AG04450 (cell line): ENCODE data around the gene PRKD1. TPM values are rescaled to one million over a fixed set of nuclear protein-coding genes. Genes with fewer than 3 reads are reported as not detected.

ENCODE experiments used
- CTCF ChIA-PET: fragments of 300-600, 350-600 bp; formaldehyde crosslinking; extraction: SDS; loops from one replicate; lab custom pipeline; 2022; ENCODE audit warnings: antibody characterized with exemption, inconsistent platforms; lab: Charles Lee
- POLR2A ChIA-PET: fragments of 350-600 bp; formaldehyde crosslinking; extraction: SDS; loops from one replicate; lab custom pipeline; 2021; ENCODE audit warnings: antibody characterized with exemption, inconsistent platforms; lab: Yijun Ruan, JAX
- DNase-seq: peaks from one replicate; pipeline ENCODE4 v3.0.0-alpha.2; 2011; ENCODE audit warnings: low read depth, low spot score
- H3K27ac ChIP-seq: one replicate; pipeline ENCODE4 v1.5.1; 2012; ENCODE audit warnings: low read depth, low read length, control low read depth
- H3K27me3 ChIP-seq: one replicate; pipeline ENCODE4 v1.6.0; 2012; ENCODE audit warnings: low read length; ENCODE audit not compliant: control insufficient read depth, insufficient read depth
- H3K4me3 ChIP-seq: 2 replicates; pipeline ENCODE4 v1.5.1; 2011; ENCODE audit warnings: mild to moderate bottlenecking, low read depth, low read length, control low read depth
- H3K9me3 ChIP-seq: 2 replicates; pipeline ENCODE4 v1.5.1; 2012; ENCODE audit warnings: low read length; ENCODE audit not compliant: control insufficient read depth, insufficient read depth
- polyA plus RNA-seq: library from polyadenylated mRNA; depleted of rRNA; stranded (reverse); fragments of >200 nt; gene quantifications from 2 replicates; pipeline ENCODE4 v1.2.3, GENCODE V29; 2011
- TF ChIP-seq, protein P1 (sequence below): IDR thresholded peaks from 2 replicates; pipeline ENCODE4 v1.5.1; 2011; ENCODE audit warnings: low read depth, low read length, control low read depth, inconsistent platforms

PRKD1 gene
- polyA plus RNA-seq, 1 experiment, result 24.5 TPM

DNA sequence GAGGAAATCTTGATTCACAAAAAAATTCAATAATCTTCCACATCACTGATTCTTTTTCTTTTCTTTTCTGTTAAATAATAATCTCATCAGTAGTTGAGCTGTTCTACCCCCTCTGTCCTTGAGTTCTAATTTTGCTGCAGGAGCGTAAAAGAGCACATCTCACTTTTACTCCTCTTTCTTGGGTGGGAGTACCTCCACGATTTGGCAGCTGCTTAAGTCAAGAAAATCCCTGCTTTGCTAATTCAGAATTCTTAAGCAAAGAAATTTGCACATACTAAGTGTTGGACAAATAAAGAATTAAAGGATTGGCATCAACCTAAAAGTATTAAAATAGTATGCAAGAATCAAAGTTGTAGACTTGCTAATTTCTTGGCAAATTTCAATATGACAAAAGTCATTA is 128.8 kb downstream of the PRKD1 start:
- TF ChIP-seq, protein P1, sequence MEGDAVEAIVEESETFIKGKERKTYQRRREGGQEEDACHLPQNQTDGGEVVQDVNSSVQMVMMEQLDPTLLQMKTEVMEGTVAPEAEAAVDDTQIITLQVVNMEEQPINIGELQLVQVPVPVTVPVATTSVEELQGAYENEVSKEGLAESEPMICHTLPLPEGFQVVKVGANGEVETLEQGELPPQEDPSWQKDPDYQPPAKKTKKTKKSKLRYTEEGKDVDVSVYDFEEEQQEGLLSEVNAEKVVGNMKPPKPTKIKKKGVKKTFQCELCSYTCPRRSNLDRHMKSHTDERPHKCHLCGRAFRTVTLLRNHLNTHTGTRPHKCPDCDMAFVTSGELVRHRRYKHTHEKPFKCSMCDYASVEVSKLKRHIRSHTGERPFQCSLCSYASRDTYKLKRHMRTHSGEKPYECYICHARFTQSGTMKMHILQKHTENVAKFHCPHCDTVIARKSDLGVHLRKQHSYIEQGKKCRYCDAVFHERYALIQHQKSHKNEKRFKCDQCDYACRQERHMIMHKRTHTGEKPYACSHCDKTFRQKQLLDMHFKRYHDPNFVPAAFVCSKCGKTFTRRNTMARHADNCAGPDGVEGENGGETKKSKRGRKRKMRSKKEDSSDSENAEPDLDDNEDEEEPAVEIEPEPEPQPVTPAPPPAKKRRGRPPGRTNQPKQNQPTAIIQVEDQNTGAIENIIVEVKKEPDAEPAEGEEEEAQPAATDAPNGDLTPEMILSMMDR, result no peak
- Histone ChIP-seq H3K27ac (no peak overlapping the region), H3K27me3 (no peaks in the 10 kb centered on the region), H3K9me3 (no peaks in the 10 kb centered on the region), H3K4me3 (no peak overlapping the region)
- CTCF ChIA-PET, result no interaction called here
- DNase-seq, result no peak
- POLR2A ChIA-PET, result no interaction called here

DNA sequence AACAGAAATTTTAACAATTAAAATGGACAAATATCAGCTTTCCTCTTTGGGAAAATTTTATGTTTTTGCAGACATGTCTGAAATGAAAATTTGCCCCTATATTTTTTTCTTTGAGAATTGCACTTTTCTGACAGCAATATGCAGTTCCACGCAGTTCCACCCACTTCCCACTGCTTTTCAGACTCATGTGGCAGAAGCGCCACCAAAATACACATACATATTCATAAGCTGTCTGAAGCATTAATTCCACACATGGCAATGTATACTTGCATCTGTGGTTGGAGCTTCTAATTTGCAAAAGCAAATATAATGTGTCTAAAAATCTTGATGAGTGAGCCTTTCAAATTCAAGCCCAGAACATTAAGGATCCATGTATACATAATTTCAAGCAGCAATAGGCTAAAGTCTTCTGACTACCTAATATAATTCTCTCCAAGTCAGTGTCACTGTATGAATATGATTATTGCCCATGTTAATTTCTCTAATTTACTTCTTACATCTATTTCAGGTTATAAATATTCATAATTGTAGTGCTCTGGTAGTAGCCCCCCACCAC is 129.5 kb downstream of the PRKD1 start:
- no peak for DNase-seq
- Histone ChIP-seq H3K4me3 (no peak overlapping the region), H3K27ac (no peak overlapping the region), H3K9me3 (no peaks in the 10 kb centered on the region), H3K27me3 (no peaks in the 10 kb centered on the region)
- TF ChIP-seq, protein P1, result no peak
- POLR2A ChIA-PET, result no interaction called here
- CTCF ChIA-PET, result no interaction called here

DNA sequence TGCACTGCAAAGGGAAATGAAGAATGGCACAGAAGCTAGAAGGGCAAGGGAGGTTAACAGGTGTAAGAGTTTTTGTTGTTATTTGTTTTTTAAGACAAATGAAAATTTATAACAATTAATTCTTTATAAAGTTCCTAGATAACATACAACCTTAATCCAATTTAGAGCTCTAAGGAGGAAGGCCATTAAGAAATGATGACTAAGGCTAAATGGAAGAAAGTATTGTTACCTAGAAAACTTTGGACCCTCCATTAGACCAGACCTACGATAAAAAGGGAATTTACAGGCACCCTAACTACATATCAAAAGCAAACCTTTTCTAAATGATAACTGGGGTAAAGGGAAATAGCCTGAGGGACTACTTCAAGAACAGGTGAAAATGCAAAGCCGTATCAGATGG is 130.8 kb downstream of the PRKD1 start:
- Histone ChIP-seq H3K4me3 (no peak overlapping the region), H3K9me3 (no peaks in the 10 kb centered on the region), H3K27ac (no peak overlapping the region), H3K27me3 (no peaks in the 10 kb centered on the region)
- ChIA-PET POLR2A (no interaction called here), CTCF (no interaction called here)
- TF ChIP-seq, protein P1, result no peak
- DNase-seq, result no peak

DNA sequence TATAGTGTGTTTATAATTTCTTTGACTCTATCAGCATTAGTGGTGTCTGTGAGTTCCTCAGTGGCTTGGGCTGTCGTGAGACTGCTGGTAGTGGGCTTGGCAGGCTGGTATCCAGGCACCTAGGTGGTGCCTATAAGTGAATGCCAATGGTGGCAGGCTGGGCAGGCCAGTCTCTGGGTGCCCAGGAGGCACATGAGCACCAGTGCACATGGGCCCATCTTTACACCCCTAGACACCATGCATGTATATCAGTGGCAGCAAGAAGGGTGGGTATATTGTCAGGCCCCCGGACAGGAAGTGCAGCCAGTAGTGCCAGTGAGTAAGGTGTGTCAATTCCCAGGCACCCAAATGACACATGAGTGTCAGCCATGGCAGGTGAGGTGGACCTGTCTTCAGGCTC is 138.2 kb downstream of the PRKD1 start:
- Histone ChIP-seq H3K27me3 (no peaks in the 10 kb centered on the region), H3K9me3 (no peaks in the 10 kb centered on the region), H3K4me3 (no peak overlapping the region), H3K27ac (no peak overlapping the region)
- CTCF ChIA-PET, result interaction anchor here (0.6 kb wide), 1 partner anchor 53 kb away, joined by 11 read pairs; no protein-coding TSS in a partner anchor
- DNase-seq, result no peak
- TF ChIP-seq, protein P1, result no peak
- POLR2A ChIA-PET, result no interaction called here

DNA sequence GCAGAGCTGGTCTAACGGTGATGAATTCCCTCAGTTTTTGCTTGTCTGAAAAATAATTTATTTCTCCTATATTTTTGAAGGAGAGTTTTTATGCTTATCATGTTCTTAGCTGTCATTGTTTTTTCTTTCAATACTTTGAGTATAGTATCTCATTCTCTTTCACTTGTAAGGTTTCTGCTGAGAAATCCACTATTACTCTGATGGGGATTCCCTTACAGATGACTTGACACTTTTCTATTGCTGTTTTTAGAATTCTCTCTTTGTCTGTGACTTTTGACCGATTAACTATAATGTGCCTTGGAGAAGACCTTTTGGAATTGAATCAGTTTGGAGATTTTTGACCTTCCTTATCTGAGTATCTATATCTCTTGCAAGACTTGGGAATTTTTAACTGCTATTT is 139.6 kb downstream of the PRKD1 start:
- no peak for DNase-seq
- CTCF ChIA-PET, result interaction anchor here (0.6 kb wide), 1 partner anchor 104 kb away, joined by 3 read pairs; no protein-coding TSS in a partner anchor
- POLR2A ChIA-PET, result no interaction called here
- TF ChIP-seq, protein P1, result no peak
- no peak overlapping the region for H3K4me3 ChIP-seq
- no peaks in the 10 kb centered on the region for H3K27me3 ChIP-seq
- no peak overlapping the region for H3K27ac ChIP-seq
- no peaks in the 10 kb centered on the region for H3K9me3 ChIP-seq
